ENCODE data around the gene LNPK.

Gene LNPK

GRCh38 chr2:175883586-175884194 lies 118.4 kb downstream of the LNPK start:
- no peaks in the 10 kb centered on the region for H3K36me3 ChIP-seq (ENCODE audit: control insufficient read depth in 2 of 2, insufficient read depth in 2 of 2, low read length in 2 of 2)
- H3K4me1 ChIP-seq (ENCODE audit: control insufficient read depth, insufficient read depth, low read length): no peaks in the 10 kb centered on the region
- no peak overlapping the region for H3K27ac ChIP-seq (ENCODE audit: low read length)
- H3K27me3 ChIP-seq (ENCODE audit: control insufficient read depth in 1 of 2, insufficient read depth in 2 of 2, low read length in 2 of 2): no peaks in the 10 kb centered on the region
- H3K9ac ChIP-seq (ENCODE audit: low read length in 2 of 2): no peak overlapping the region
- no peaks in the 10 kb centered on the region for H3K9me3 ChIP-seq (ENCODE audit: control insufficient read depth in 2 of 2, low read length in 2 of 2)
- H3K4me3 ChIP-seq (ENCODE audit: low read length in 2 of 2): no peak overlapping the region

GRCh38 chr2:175879679-175880078 lies 122.4 kb downstream of the LNPK start:
- Histone ChIP-seq H3K4me3 (ENCODE audit: low read length in 2 of 2) (no peak overlapping the region), H3K9me3 (ENCODE audit: control insufficient read depth in 2 of 2, low read length in 2 of 2) (no peaks in the 10 kb centered on the region), H3K36me3 (ENCODE audit: control insufficient read depth in 2 of 2, insufficient read depth in 2 of 2, low read length in 2 of 2) (no peaks in the 10 kb centered on the region), H3K4me1 (ENCODE audit: control insufficient read depth, insufficient read depth, low read length) (no peaks in the 10 kb centered on the region), H3K9ac (ENCODE audit: low read length in 2 of 2) (no peak overlapping the region), H3K27me3 (ENCODE audit: control insufficient read depth in 1 of 2, insufficient read depth in 2 of 2, low read length in 2 of 2) (no peaks in the 10 kb centered on the region), H3K27ac (ENCODE audit: low read length) (no peak overlapping the region)

DNA sequence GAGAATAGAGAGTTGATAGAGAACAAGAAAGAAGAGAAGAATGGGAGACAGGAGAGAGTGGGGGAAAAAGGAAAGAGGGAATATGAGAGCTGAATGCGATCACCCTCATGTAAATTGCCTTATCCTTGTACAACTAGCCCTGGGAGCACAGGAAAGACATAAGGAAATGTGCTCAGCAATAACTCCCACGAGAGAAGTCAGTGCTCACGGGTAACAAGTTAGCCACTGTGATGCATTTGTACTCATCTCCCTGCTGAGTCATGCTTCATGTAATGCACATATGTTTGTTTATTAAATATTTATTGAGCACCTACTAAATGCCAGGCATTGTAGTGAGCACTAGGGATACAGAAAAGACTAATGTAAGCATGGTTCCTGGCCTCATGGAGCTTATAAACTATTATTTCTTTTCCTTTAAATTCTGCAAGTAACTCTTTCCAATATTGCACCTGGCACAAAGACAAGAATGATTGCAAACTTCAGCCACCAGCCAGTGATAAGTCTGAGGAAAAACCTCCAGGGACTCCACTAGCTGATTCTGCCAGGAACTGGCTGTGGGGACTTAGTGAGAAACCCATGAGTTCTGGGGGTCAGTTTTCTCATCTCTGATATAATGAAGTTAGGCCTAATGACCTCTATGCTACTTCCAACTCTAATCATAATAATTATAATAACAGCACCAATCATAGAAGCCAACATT lies 124.1 kb downstream of the LNPK start:
- no peaks in the 10 kb centered on the region for H3K9me3 ChIP-seq (ENCODE audit: control insufficient read depth in 2 of 2, low read length in 2 of 2)
- H3K9ac ChIP-seq (ENCODE audit: low read length in 2 of 2): no peak overlapping the region
- no peaks in the 10 kb centered on the region for H3K4me1 ChIP-seq (ENCODE audit: control insufficient read depth, insufficient read depth, low read length)
- no peaks in the 10 kb centered on the region for H3K27me3 ChIP-seq (ENCODE audit: control insufficient read depth in 1 of 2, insufficient read depth in 2 of 2, low read length in 2 of 2)
- no peak overlapping the region for H3K4me3 ChIP-seq (ENCODE audit: low read length in 2 of 2)
- no peaks in the 10 kb centered on the region for H3K36me3 ChIP-seq (ENCODE audit: control insufficient read depth in 2 of 2, insufficient read depth in 2 of 2, low read length in 2 of 2)
- H3K27ac ChIP-seq (ENCODE audit: low read length): no peak overlapping the region

- Histone ChIP-seq H3K27ac (ENCODE audit: low read length) (no peak overlapping the region), H3K4me1 (ENCODE audit: control insufficient read depth, insufficient read depth, low read length) (no peaks in the 10 kb centered on the region), H3K27me3 (ENCODE audit: control insufficient read depth in 1 of 2, insufficient read depth in 2 of 2, low read length in 2 of 2) (no peaks in the 10 kb centered on the region), H3K36me3 (ENCODE audit: control insufficient read depth in 2 of 2, insufficient read depth in 2 of 2, low read length in 2 of 2) (no peaks in the 10 kb centered on the region), H3K4me3 (ENCODE audit: low read length in 2 of 2) (no peak overlapping the region), H3K9ac (ENCODE audit: low read length in 2 of 2) (no peak overlapping the region), H3K9me3 (ENCODE audit: control insufficient read depth in 2 of 2, low read length in 2 of 2) (no peaks in the 10 kb centered on the region)
These were observed 127.8 kb downstream of the LNPK start for GRCh38 chr2:175874291-175874690.

All from stomach smooth muscle (tissue), 2 donors.